ENCODE results near the gene PALM.
"Not testable (repeated sequence)": the region's sequence is repeated elsewhere in the genome, so short reads cannot be mapped to it uniquely, and the experiment has no call there.

The PALM gene

GRCh38 chr19:738509-739128, 29.9 kb downstream of the PALM start:
- Histone ChIP-seq H3K9me3 (ENCODE audit: control insufficient read depth in 2 of 2, low read length in 2 of 2) (no peaks in the 10 kb centered on the region), H3K4me1 (ENCODE audit: control insufficient read depth, insufficient read depth, low read length) (peaks cover 4% of the 10 kb centered on the region), H3K9ac (ENCODE audit: low read length in 2 of 2) (no peak overlapping the region), H3K27me3 (ENCODE audit: control insufficient read depth in 1 of 2, insufficient read depth in 2 of 2, low read length in 2 of 2) (no peaks in the 10 kb centered on the region), H3K4me3 (ENCODE audit: low read length in 2 of 2) (no peak overlapping the region), H3K36me3 (ENCODE audit: control insufficient read depth in 2 of 2, insufficient read depth in 2 of 2, low read length in 2 of 2) (peaks cover 0 to 3% of the 10 kb centered on the region in 2 donors), H3K27ac (ENCODE audit: low read length) (no peak overlapping the region)

- peaks cover 0 to 2% of the 10 kb centered on the region in 2 donors for H3K9me3 ChIP-seq (ENCODE audit: control insufficient read depth in 2 of 2, low read length in 2 of 2)
- no peak overlapping the region for H3K4me3 ChIP-seq (ENCODE audit: low read length in 2 of 2)
- H3K9ac ChIP-seq (ENCODE audit: low read length in 2 of 2), result no peak overlapping the region
- no peaks in the 10 kb centered on the region for H3K4me1 ChIP-seq (ENCODE audit: control insufficient read depth, insufficient read depth, low read length)
- no peaks in the 10 kb centered on the region for H3K27me3 ChIP-seq (ENCODE audit: control insufficient read depth in 1 of 2, insufficient read depth in 2 of 2, low read length in 2 of 2)
- peaks cover 0 to 3% of the 10 kb centered on the region in 2 donors for H3K36me3 ChIP-seq (ENCODE audit: control insufficient read depth in 2 of 2, insufficient read depth in 2 of 2, low read length in 2 of 2)
- no peak overlapping the region for H3K27ac ChIP-seq (ENCODE audit: low read length)
Measured at GRCh38 chr19:739998-740715, 31.4 kb downstream of the PALM start.

- H3K9ac ChIP-seq (ENCODE audit: low read length in 2 of 2); H3K4me3 ChIP-seq (ENCODE audit: low read length in 2 of 2); H3K27me3 ChIP-seq (ENCODE audit: control insufficient read depth in 1 of 2, insufficient read depth in 2 of 2, low read length in 2 of 2); H3K9me3 ChIP-seq (ENCODE audit: control insufficient read depth in 2 of 2, low read length in 2 of 2); H3K4me1 ChIP-seq (ENCODE audit: control insufficient read depth, insufficient read depth, low read length); H3K36me3 ChIP-seq (ENCODE audit: control insufficient read depth in 2 of 2, insufficient read depth in 2 of 2, low read length in 2 of 2); H3K27ac ChIP-seq (ENCODE audit: low read length): not testable (repeated sequence)
Measured at GRCh38 chr19:740816-741505, 32.2 kb downstream of the PALM start.

GRCh38 chr19:741506-742131, 32.9 kb downstream of the PALM start:
- Histone ChIP-seq H3K9me3 (ENCODE audit: control insufficient read depth in 2 of 2, low read length in 2 of 2) (peaks cover 0 to 2% of the 10 kb centered on the region in 2 donors), H3K36me3 (ENCODE audit: control insufficient read depth in 2 of 2, insufficient read depth in 2 of 2, low read length in 2 of 2) (peaks cover 0 to 3% of the 10 kb centered on the region in 2 donors), H3K27ac (ENCODE audit: low read length) (no peak overlapping the region), H3K9ac (ENCODE audit: low read length in 2 of 2) (no peak overlapping the region), H3K27me3 (ENCODE audit: control insufficient read depth in 1 of 2, insufficient read depth in 2 of 2, low read length in 2 of 2) (no peaks in the 10 kb centered on the region), H3K4me3 (ENCODE audit: low read length in 2 of 2) (no peak overlapping the region), H3K4me1 (ENCODE audit: control insufficient read depth, insufficient read depth, low read length) (no peaks in the 10 kb centered on the region)

- H3K27ac ChIP-seq (ENCODE audit: low read length), result no peak overlapping the region
- H3K4me1 ChIP-seq (ENCODE audit: control insufficient read depth, insufficient read depth, low read length), result no peaks in the 10 kb centered on the region
- peaks cover 0 to 3% of the 10 kb centered on the region in 2 donors for H3K36me3 ChIP-seq (ENCODE audit: control insufficient read depth in 2 of 2, insufficient read depth in 2 of 2, low read length in 2 of 2)
- peaks cover 0 to 6% of the 10 kb centered on the region in 2 donors for H3K9me3 ChIP-seq (ENCODE audit: control insufficient read depth in 2 of 2, low read length in 2 of 2)
- H3K9ac ChIP-seq (ENCODE audit: low read length in 2 of 2), result no peak overlapping the region
- H3K4me3 ChIP-seq (ENCODE audit: low read length in 2 of 2), result no peak overlapping the region
- no peaks in the 10 kb centered on the region for H3K27me3 ChIP-seq (ENCODE audit: control insufficient read depth in 1 of 2, insufficient read depth in 2 of 2, low read length in 2 of 2)
Measured at GRCh38 chr19:742540-743075, 33.9 kb downstream of the PALM start.

- H3K9ac ChIP-seq (ENCODE audit: low read length in 2 of 2), result no peak overlapping the region
- no peak overlapping the region for H3K4me3 ChIP-seq (ENCODE audit: low read length in 2 of 2)
- no peak overlapping the region for H3K27ac ChIP-seq (ENCODE audit: low read length)
- no peaks in the 10 kb centered on the region for H3K4me1 ChIP-seq (ENCODE audit: control insufficient read depth, insufficient read depth, low read length)
- peaks cover 0 to 3% of the 10 kb centered on the region in 2 donors for H3K36me3 ChIP-seq (ENCODE audit: control insufficient read depth in 2 of 2, insufficient read depth in 2 of 2, low read length in 2 of 2)
- peaks cover 0 to under 1% of the 10 kb centered on the region in 2 donors for H3K27me3 ChIP-seq (ENCODE audit: control insufficient read depth in 1 of 2, insufficient read depth in 2 of 2, low read length in 2 of 2)
- H3K9me3 ChIP-seq (ENCODE audit: control insufficient read depth in 2 of 2, low read length in 2 of 2), result peaks cover 0 to 11% of the 10 kb centered on the region in 2 donors
Measured at GRCh38 chr19:743168-743687, 34.5 kb downstream of the PALM start.

- not testable (repeated sequence) for H3K4me1 ChIP-seq (ENCODE audit: control insufficient read depth, insufficient read depth, low read length); H3K4me3 ChIP-seq (ENCODE audit: low read length in 2 of 2); H3K36me3 ChIP-seq (ENCODE audit: control insufficient read depth in 2 of 2, insufficient read depth in 2 of 2, low read length in 2 of 2); H3K9ac ChIP-seq (ENCODE audit: low read length in 2 of 2); H3K27me3 ChIP-seq (ENCODE audit: control insufficient read depth in 1 of 2, insufficient read depth in 2 of 2, low read length in 2 of 2); H3K27ac ChIP-seq (ENCODE audit: low read length)
- peaks cover 0 to 11% of the 10 kb centered on the region in 2 donors for H3K9me3 ChIP-seq (ENCODE audit: control insufficient read depth in 2 of 2, low read length in 2 of 2)
Measured at GRCh38 chr19:745138-745537, 36.4 kb downstream of the PALM start.

- Histone ChIP-seq H3K9ac (ENCODE audit: low read length in 2 of 2) (no peak overlapping the region), H3K27me3 (ENCODE audit: control insufficient read depth in 1 of 2, insufficient read depth in 2 of 2, low read length in 2 of 2) (peaks cover 2 to 7% of the 10 kb centered on the region in 2 donors), H3K9me3 (ENCODE audit: control insufficient read depth in 2 of 2, low read length in 2 of 2) (peaks cover 0 to 11% of the 10 kb centered on the region in 2 donors), H3K36me3 (ENCODE audit: control insufficient read depth in 2 of 2, insufficient read depth in 2 of 2, low read length in 2 of 2) (no peaks in the 10 kb centered on the region), H3K4me3 (ENCODE audit: low read length in 2 of 2) (no peak overlapping the region), H3K27ac (ENCODE audit: low read length) (no peak overlapping the region), H3K4me1 (ENCODE audit: control insufficient read depth, insufficient read depth, low read length) (no peaks in the 10 kb centered on the region)
Measured at GRCh38 chr19:746208-746819, 37.6 kb downstream of the PALM start.

- H3K36me3 ChIP-seq (ENCODE audit: control insufficient read depth in 2 of 2, insufficient read depth in 2 of 2, low read length in 2 of 2), result no peaks in the 10 kb centered on the region
- H3K27ac ChIP-seq (ENCODE audit: low read length), result no peak overlapping the region
- H3K9me3 ChIP-seq (ENCODE audit: control insufficient read depth in 2 of 2, low read length in 2 of 2), result peaks cover 0 to 11% of the 10 kb centered on the region in 2 donors
- H3K9ac ChIP-seq (ENCODE audit: low read length in 2 of 2), result no peak overlapping the region
- H3K4me1 ChIP-seq (ENCODE audit: control insufficient read depth, insufficient read depth, low read length), result no peaks in the 10 kb centered on the region
- no peak overlapping the region for H3K4me3 ChIP-seq (ENCODE audit: low read length in 2 of 2)
- peaks cover 5 to 7% of the 10 kb centered on the region in 2 donors for H3K27me3 ChIP-seq (ENCODE audit: control insufficient read depth in 1 of 2, insufficient read depth in 2 of 2, low read length in 2 of 2)
Measured at GRCh38 chr19:746956-747355, 38.2 kb downstream of the PALM start.
